ENCODE results near the gene CLASP1.
"Not testable (repeated sequence)": the region's sequence is repeated elsewhere in the genome, so short reads cannot be mapped to it uniquely, and the experiment has no call there.

The CLASP1 gene

GRCh38 chr2:121324601-121325000, 324.7 kb downstream of the CLASP1 start:
- no peak for DNase-seq (ENCODE audit: low read depth in 2 of 2)

DNA sequence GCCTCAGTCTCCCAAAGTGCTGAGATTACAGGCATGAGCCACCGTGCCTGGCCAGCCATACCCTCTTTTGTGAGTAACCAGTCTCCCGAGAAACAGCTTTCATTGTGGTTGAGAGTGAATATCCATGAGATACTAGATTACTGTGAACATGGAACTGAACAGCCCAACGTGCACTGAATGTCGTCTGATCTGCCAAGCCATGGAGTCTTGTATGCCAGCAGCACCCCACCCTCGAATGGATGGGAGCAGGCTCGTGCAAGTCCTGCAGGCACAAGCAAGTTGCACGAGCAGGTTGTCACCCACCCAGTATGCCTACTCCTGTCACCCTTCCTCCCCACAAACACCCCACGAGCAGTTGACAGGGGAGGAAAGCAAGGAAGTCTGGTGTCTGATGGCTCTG, 327.8 kb downstream of the CLASP1 start:
- no peak for DNase-seq (ENCODE audit: low read depth in 2 of 2)

DNA sequence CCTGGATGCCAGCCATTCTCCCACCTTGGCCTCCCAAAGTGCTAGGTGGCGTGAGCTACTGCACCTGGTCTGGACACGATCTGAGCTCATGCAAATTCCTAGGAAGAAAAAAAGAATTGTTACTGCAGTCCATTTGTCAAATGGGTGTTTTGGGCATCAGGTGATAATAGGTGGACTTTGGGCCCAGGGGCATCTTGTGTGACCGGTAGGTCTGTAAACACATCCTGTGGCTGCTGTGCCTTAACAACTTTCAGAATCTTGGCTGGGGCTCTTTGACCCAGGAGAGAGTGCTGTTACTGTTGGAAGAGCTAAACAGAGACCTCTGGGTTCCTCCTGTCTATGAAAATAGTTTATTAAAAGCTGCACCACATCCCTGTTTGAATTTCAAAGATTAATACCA, 329.3 kb downstream of the CLASP1 start:
- no peak for DNase-seq (ENCODE audit: low read depth in 2 of 2)

DNA sequence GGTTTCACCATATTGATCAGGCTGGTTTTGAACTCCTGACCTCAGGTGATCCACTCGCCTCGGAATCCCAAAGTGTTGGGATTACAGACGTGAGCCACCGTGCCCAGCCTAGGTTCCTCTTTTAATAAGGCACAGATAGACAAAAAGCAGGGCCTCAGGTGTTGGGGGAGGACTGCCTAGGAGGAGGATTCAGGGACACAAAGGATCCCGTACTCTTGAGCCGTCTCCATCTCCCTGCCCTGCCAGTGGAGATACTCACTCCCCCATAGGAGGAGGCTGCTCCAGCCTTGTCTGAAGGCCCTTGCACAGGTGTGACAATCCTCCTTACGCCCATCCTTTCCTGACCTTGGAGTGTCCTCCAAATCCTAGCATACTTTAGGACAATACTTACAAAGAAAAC, 332.3 kb downstream of the CLASP1 start:
- DNase-seq (ENCODE audit: low read depth in 2 of 2) = no peak

DNA sequence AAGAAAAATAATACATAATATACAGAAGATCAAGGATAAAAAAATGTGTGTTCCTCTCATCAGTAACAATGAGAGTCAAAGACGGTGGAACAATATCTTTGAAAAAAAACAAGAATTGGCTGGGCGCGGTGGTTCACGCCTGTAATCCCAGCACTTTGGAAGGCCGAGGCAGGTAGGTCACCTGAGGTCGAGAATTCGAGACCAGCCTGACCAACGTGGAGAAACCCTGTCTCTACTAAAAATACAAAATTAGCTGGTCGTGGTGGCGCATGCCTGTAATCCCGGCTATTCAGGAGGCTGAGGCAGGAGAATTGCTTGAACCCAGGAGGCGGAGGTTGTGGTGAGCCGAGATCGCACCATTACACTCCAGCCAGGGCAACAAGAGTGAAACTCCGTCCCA, 335.6 kb downstream of the CLASP1 start:
- DNase-seq (ENCODE audit: low read depth in 2 of 2) = not testable (repeated sequence)

DNA sequence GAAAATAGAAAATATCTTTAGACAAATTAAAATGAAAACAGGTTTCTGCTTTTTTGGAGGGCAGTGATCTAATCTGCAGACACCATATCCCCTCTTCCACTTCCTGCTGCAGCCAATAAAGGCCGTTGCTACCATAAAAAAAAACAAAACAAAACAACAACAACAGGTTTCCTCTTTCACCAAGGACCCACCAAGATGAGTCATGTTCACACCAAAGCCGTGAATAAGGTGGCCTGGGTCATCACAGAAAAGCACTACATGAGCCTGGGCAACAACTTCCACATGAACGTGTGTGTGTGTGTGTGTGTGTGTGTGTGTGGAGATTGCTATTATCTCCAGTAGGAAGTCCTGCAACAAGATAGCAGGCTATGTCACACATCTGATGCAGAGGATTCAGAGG, 339.5 kb downstream of the CLASP1 start:
- no peak for DNase-seq (ENCODE audit: low read depth in 2 of 2)

GRCh38 chr2:121309323-121309722, 339.9 kb downstream of the CLASP1 start:
- DNase-seq (ENCODE audit: low read depth in 2 of 2) = no peak

DNA sequence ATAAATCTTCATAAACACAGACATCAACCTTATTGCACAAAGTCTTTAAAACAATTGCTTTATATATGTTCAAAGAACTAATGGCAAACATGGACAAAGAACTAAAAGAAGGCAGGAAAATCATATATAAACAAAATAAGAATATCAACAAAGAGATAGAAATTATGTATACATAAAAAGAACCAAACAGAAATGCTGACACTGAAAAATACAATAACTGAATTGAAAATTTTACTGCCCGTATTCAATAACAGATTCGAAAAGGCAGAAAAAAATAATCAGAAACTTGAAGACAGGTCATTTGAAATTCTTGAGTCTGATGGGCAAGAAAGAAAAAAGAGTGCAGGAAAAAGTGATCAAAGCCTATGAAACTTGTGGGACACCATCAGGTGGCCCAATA, 342.2 kb downstream of the CLASP1 start:
- no peak for DNase-seq (ENCODE audit: low read depth in 2 of 2)

GRCh38 chr2:121304941-121305340, 344.3 kb downstream of the CLASP1 start:
- no peak for DNase-seq (ENCODE audit: low read depth in 2 of 2)

GRCh38 chr2:121303531-121304263, 345.6 kb downstream of the CLASP1 start:
- no peak for DNase-seq (ENCODE audit: low read depth in 2 of 2)

DNA sequence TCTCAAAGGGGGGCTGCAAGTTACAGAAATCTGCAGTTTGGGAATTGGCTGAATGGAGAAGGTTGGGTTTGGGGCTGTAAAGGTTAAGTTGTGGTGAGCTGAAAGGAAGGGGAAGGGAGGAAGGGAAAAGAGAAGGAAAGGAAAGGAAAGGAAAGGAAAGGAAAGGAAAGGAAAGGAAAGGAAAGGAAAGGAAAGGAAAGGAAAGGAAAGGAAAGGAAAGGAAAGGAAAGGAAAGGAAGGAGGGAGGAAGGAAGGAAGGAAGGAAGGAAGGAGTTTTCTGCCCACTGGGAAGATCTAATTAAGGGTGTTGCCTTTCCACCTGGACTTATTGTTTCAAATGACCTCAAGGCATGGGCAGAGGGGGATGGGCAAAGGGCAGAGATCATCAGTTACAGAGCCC, 348.1 kb downstream of the CLASP1 start:
- DNase-seq (ENCODE audit: low read depth in 2 of 2) = not testable (repeated sequence)

DNA sequence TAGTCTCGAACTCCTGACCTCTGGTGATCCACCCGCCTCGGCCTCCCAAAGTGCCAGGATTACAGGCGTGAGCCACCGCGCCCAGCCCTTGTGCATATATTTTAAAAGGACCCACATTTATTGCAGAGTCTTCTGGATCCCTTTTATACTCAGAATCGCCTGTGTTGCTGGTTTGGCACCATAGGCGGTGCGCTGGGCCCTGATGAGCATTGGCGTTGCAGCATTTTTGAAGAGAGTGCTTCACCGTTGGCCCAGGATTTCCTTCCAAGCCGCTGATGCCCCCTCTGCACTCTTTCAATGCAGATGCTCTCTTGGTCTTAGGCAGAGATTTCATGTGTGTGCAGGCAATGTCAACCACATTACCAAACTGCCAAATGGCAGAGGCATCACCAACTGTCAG, 350.8 kb downstream of the CLASP1 start:
- DNase-seq (ENCODE audit: low read depth in 2 of 2) = no peak

- not testable (repeated sequence) for DNase-seq (ENCODE audit: low read depth in 2 of 2)
Measured at GRCh38 chr2:121297866-121298265, 351.4 kb downstream of the CLASP1 start.

- no peak for DNase-seq (ENCODE audit: low read depth in 2 of 2)
Measured at GRCh38 chr2:121297217-121297830, 351.9 kb downstream of the CLASP1 start.

DNA sequence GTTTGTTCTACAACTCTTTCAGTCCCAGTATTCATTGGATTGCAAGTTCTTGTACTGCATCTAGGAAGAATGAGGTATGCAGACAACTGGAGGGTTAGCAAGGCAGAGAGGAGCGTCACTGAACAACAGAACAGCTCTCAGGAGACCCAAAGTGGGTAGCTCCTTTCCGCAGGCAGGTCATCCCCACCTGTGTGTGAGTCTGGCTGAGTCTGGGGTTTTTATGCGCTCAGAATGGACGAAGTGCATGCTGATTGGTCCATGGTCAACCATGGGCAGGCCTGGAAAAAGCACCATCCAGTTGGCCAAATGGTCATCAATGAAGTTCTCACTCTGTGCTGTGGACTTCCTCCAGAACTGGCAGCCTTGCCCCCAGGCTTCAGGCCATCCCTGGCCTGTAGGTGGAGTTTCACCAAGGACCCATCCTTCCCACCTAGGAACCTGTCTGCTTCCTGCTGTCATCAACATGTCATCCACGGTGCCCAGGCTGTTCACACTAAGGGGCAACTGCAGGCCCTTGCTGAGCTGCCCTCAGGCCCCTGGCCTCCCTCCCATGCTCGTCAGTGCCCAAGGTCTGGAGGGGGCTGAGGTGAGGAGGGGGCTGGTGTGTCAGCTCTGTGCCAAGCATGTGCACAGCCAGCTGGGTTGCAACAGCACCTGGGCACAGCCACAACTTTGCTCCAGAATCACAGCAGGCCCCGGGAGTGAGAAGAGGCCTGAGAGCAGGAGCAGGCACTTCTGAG, 353.2 kb downstream of the CLASP1 start:
- no peak for DNase-seq (ENCODE audit: low read depth in 2 of 2)

DNA sequence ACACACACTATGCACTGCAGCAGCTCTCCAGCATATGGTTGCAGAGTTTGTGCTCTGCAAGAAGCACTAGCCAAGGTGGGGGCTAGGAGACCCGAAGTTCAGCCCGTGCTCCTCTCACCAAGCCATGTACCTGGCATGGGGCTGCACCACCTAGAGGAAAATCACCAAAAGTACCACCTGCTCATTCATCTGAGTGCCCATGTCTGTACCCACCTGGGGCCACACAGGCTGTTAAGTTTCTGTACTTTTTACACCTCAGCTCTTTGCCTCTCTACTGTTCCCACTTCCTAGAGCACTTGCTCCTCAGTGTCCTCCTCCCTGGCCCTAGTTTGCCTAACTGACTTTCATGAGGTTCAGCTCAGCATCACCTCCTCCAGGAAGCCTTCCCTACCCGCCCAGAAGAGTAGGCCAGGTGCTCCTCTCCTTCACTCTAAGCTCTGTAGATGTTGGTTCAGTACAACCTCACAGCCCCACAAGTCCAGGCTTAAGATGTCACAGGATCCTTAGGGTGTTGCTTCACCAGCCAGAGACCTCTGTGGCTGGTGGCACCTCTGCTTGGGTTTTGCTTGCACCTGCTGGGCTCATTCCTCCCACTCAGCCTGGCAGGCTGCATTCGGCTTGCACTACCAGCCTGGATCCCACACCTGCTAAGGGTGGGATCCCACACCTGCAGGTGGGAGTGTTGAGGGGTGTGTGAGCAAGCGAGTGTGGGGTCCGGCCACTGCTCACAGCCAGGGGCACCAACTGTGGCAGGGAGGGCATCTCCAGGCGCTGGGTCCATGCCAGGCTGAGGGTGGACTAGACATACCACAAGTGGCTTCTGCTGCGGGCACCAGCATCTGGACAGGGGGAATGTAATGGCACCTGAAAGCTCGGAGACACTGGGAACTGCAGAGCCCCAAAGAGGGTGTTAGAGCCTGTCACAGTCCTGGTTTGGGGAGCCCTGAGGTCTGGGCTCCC, 354.1 kb downstream of the CLASP1 start:
- DNase-seq (ENCODE audit: low read depth in 2 of 2) = no peak

- DNase-seq (ENCODE audit: low read depth in 2 of 2) = no peak
Measured at GRCh38 chr2:121293450-121294325, 355.6 kb downstream of the CLASP1 start.

- DNase-seq (ENCODE audit: low read depth in 2 of 2) = no peak
Measured at GRCh38 chr2:121291251-121291580, 358.0 kb downstream of the CLASP1 start.

- DNase-seq (ENCODE audit: low read depth in 2 of 2) = no peak
Measured at GRCh38 chr2:121289271-121289670, 360.0 kb downstream of the CLASP1 start.

DNA sequence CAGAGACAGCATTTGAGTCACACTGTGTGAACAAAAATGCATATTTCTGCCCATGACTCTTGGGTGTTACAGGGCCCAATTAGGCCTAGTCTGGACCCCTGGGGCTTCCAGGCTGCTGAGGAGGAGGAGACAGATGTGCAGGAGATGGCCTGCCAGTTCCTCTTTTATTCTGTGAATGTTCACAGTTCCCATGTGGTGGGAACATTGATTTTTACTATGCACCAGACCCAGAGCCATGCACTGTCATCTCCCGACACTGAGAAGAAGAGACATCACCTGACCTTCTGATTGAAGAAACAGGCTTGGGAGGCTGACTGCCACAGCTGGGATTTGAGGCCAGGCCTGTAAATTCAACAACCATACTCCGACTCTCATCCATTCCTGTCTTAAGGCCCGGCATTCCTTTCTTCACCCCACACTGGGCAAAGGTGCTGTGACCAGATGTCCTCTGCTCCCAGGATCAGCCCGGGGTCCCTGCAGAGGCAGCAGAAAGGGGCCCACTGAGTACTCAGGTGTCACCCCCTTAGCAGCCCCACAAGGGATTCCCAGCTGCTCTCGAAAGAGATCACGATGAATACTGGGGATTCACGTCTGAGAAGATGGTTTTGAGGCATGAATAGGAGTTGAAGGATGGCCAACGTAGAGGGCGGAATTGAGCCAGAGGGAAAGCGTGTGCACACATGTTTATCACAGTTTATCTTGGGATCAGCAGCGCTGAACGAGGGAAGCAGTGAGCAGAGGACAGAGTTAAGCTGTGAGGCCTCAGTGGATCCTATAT, 360.6 kb downstream of the CLASP1 start:
- DNase-seq (ENCODE audit: low read depth in 2 of 2) = no peak

Measured in stimulated activated CD8-positive, alpha-beta memory T cell treated with anti-CD3 and anti-CD28 coated beads, Interleukin-7, amount 100 ng/mL, for 4 hours (primary cell).